ENCODE results near the gene PTGER3. TPM values are rescaled to one million over a fixed set of nuclear protein-coding genes. Genes with fewer than 3 reads are reported as not detected.

The PTGER3 gene
- total and polyA plus RNA-seq, 2 experiments from 2014 or later = 0.45 to 1.6 TPM

GRCh38 chr1:71071720-71072119, 24.1 kb upstream of the PTGER3 start:
- H3K4me3 ChIP-seq = no peak overlapping the region
- Mint-ChIP-seq H3K27me3 (ENCODE audit: insufficient read depth, low read depth, poor library complexity) (no peaks in the 10 kb centered on the region), H3K4me1 (no peaks in the 10 kb centered on the region), H3K4me3 (no peak overlapping the region), H3K27ac (no peak overlapping the region), H3K9me3 (no peaks in the 10 kb centered on the region), H3K36me3 (ENCODE audit: low read depth) (peaks cover 77% of the 10 kb centered on the region)
- H3F3A ChIP-seq (replicated peaks; ENCODE audit: low read depth) = no peaks in the 10 kb centered on the region
- peaks cover 40% of the 10 kb centered on the region for H3K79me2 ChIP-seq (replicated peaks; ENCODE audit: insufficient read depth)
- H3K36me3 ChIP-seq (ENCODE audit: insufficient read depth) = peaks cover 89% of the 10 kb centered on the region
- H4K20me1 ChIP-seq (replicated peaks; ENCODE audit: insufficient read depth) = peaks cover 7% of the 10 kb centered on the region; the same call in 1 of the 2 replicates
- H3K27me3 ChIP-seq (ENCODE audit: insufficient read depth) = no peaks in the 10 kb centered on the region
- H3K27ac ChIP-seq (ENCODE audit: low read depth) = no peak overlapping the region
- no peak overlapping the region for H3K4me2 ChIP-seq
- H3K4me1 ChIP-seq (ENCODE audit: insufficient read depth) = no peaks in the 10 kb centered on the region
- no peaks in the 10 kb centered on the region for H3K9me2 ChIP-seq (ENCODE audit: insufficient read depth)
- TF ChIP-seq EZH2phosphoT487 (IDR thresholded peaks at IDR 0.05; ENCODE audit: unreplicated experiment) (no peak), ZNF114 (CRISPR knock-in tag; IDR thresholded peaks at IDR 0.05) (no peak), EZH2 (IDR thresholded peaks at IDR 0.05; ENCODE audit: low read depth, unreplicated experiment) (no peak), ETS1 (IDR thresholded peaks at IDR 0.05) (no peak), ZNF462 (CRISPR knock-in tag; IDR thresholded peaks at IDR 0.05) (no peak), ZNF331 (CRISPR knock-in tag; IDR thresholded peaks at IDR 0.05; ENCODE audit: low read depth) (no peak), JUNB (IDR thresholded peaks at IDR 0.05; ENCODE audit: unreplicated experiment) (no peak)
- no peak overlapping the region for H2AFZ ChIP-seq
- ATAC-seq = no peak
- DNase-seq (ENCODE audit: low spot score) = no peak

Measured in GM23338 (cell line).